GM10248 (cell line): Measurements from ENCODE around the gene PBX1.

ENCODE experiments used
- CTCF ChIA-PET: fragments of 300-600 bp; sonication (Branson Sonifier 250); formaldehyde crosslinking; extraction: SDS; loops from one replicate; lab custom pipeline; 2021; ENCODE audit warnings: antibody characterized with exemption; lab: Yijun Ruan, JAX
- POLR2A ChIA-PET: fragments of 350-650 bp; sonication (Branson Sonifier 250); formaldehyde crosslinking; extraction: SDS; loops from one replicate; lab custom pipeline; 2020; ENCODE audit warnings: antibody characterized with exemption; lab: Yijun Ruan, JAX
- DNase-seq: peaks from one replicate; pipeline ENCODE4 v3.0.0; 2012; ENCODE audit errors: extremely low spot score
- CTCF ChIP-seq: IDR thresholded peaks from 2 replicates; pipeline ENCODE4 v1.5.1; 2012; ENCODE audit warnings: mild to moderate bottlenecking, low read depth; ENCODE audit errors: extremely low read depth, missing control alignments, control extremely low read depth

Gene PBX1

DNA sequence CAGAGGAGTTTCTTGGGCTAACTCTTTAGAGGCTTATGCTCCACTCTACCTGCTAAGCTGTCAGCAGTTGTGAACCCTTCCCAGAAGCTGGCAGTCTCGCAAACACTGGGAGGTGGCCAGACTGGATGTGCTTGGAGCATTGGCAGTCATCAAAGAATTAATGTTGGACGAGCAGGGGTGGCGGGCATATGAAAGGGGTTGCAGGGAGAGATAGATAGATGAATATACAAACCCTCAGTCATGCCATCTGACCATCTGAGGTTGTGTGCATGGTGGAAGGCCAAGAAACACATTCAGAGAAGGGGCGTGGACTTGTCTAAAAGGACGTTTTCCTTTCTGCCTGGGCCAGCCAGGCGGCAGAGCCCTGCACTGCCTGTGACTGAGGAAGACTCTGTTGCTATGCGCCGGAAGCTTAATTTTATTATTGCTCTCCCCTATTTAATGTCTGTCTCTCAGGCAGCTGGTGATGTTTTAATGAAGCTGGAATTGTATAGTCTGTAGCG is 164.4 kb downstream of the PBX1 start:
- ChIA-PET CTCF (interaction anchor here (1.1 kb wide), 1 partner anchor 13 kb away, joined by 3 read pairs; no protein-coding TSS in a partner anchor), POLR2A (no interaction called here)
- no peak for DNase-seq
- no peak for TF ChIP-seq CTCF

DNA sequence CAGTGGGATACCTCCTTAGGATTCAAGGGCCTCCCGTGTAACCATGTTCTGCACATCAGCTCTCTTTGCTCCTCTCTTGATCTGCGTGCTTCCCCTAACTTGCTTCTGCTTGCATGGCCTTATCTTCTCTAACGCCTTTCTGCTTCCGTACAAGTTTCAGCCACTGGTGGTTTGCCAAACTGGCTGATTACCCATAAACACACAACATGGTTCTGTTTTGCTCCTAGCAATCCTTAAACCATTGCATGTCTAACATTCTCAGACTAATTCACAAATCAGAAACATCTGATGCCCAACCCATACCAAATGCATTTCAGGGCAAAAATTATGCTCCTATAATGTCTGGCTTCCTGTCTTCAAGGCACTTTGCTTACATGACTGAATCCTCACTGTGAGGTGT is 166.4 kb downstream of the PBX1 start:
- no peak for TF ChIP-seq CTCF
- ChIA-PET CTCF (interaction anchor here (1.3 kb wide), 1 partner anchor 62 kb away, joined by 4 read pairs; no protein-coding TSS in a partner anchor), POLR2A (no interaction called here)
- no peak for DNase-seq

- CTCF ChIA-PET, result interaction anchor here (1.2 to 1.3 kb wide), 2 partner anchors 9 to 61 kb away, joined by 3 to 4 read pairs; no protein-coding TSS in a partner anchor
- DNase-seq, result no peak
- TF ChIP-seq CTCF, result no peak
- POLR2A ChIA-PET, result no interaction called here
Observed at GRCh38 chr1:164726235-164726634, 167.3 kb downstream of the PBX1 start.

DNA sequence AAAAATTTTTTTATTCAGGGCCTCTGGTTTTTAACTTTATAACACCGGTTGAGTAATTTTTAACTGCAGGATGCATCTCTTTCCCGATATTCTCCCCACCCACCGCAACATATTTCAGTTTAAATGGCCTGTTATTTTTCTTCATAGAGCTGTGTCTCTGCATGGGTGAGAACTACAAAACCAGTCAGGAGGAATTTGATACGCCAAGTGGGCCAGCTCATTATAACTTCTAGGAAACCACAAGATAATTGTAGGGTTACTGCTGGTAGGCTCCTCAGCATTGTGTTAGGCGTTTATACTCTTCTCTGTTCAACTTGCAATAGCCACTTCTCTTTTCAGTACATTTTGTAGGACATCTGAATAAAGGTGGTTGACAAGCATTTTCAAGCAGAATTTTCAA is 169.7 kb downstream of the PBX1 start:
- DNase-seq, result no peak
- CTCF ChIA-PET, result interaction anchor here (0.8 kb wide), 1 partner anchor 23 kb away, joined by 3 read pairs; no protein-coding TSS in a partner anchor
- no peak for TF ChIP-seq CTCF
- POLR2A ChIA-PET, result no interaction called here

DNA sequence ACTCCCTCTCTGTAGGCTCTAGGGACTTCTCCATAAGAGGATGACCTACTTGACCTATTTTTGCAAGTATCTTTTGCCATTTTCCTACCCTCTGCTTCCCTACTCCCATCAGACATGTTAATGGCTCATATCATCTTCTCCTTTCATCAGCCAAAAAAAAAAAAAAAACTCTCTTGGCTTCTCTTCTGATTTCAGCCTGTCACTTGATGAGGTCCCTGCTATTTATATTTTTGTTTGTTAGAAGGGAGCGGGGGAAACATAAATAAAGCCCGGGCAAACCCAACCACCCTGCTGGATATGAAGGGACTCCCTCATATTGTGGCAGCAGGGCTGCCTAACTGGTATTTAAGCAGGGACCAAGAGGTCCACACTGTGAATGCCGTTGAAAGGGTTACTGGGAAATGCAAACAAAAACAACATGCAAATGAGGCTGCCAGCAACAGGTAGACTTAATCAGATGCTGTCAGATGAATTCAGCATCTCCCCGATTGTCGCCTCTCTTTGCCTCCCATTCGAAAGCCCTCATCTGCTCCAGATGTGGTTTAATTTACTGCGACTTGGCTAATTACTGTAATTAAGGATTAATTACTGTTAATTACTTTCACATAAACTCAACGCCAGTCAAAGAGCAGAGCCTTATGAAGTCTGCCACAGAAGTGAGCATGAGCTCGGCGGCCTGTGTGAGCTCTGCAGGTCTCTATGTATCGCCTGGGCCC is 172.3 kb downstream of the PBX1 start:
- POLR2A ChIA-PET, result no interaction called here
- no peak for DNase-seq

DNA sequence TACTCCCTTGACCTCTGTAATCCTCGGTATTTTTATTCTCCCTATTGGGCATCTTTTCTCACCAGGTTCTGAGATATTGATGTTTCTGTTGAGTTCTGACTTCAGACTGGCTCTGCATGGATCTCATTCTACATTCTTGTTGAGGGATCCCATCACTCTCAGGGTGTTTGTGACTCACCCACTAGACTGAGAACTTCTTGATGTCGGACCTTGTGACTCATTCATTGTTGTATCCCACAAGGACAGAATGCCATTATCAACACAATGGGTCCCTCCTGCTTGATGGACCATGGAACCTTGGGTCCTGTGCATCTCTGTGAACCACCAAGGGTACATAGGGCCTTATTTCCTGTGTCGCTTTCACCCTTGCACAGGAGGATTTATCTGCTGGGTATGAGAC is 174.1 kb downstream of the PBX1 start:
- no peak for DNase-seq
- ChIA-PET CTCF (no interaction called here), POLR2A (no interaction called here)
- TF ChIP-seq CTCF, result no peak

More for the DNA sequence above, 172.3 kb downstream of the PBX1 start:
- CTCF ChIA-PET, result no interaction called here
- no peak for TF ChIP-seq CTCF
